LNCaP clone FGC (cell line): ENCODE data around the gene SULT4A1.
"Not testable (repeated sequence)": the region's sequence is repeated elsewhere in the genome, so short reads cannot be mapped to it uniquely, and the experiment has no call there.

Source experiments
- DNase-seq: peaks from one replicate; pipeline ENCODE4 v3.0.0-alpha.2; 2011; ENCODE audit warnings: low read depth
- H3K4me3 ChIP-seq: 2 replicates; pipeline ENCODE4 v1.5.1; 2011; ENCODE audit warnings: mild to moderate bottlenecking, low read depth, low read length, control low read depth
- TF ChIP-seq, protein P1 (sequence below): IDR thresholded peaks from 2 replicates; pipeline ENCODE4 v1.5.1; 2012; ENCODE audit warnings: mild to moderate bottlenecking; ENCODE audit not compliant: control insufficient read depth, insufficient read depth; ENCODE audit errors: extremely low read depth

The SULT4A1 gene

DNA sequence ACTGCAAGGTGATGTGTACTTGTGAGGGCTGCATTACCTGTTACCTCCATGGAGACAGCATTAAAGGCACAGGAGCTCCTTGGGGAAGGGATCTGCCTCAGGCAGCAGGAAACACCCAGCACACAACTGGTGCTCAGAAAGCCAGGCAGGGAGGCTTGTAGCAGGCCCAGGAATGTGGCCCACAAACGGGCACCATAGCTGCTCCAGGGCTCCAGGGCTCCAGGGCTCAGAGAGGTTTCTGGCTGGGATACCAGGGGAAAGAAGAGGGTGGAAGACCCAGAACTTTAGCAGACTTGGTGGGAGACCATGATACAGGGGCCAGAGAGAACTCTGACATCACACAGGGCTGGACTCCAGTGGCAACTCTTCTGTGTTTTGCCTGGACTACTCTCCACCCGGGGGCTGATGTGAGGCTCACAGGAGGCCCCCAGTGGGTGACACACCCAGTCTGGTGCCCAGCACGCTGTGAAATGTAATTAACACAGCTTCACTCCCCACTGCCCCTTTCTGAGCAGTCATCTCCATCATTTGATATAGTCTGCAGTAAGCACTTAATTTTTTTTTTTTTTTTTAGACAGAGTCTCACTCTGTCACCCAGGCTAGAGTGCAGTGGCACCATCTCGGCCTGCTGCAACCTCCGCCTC, 14.7 kb upstream of the SULT4A1 start:
- TF ChIP-seq, protein P1, sequence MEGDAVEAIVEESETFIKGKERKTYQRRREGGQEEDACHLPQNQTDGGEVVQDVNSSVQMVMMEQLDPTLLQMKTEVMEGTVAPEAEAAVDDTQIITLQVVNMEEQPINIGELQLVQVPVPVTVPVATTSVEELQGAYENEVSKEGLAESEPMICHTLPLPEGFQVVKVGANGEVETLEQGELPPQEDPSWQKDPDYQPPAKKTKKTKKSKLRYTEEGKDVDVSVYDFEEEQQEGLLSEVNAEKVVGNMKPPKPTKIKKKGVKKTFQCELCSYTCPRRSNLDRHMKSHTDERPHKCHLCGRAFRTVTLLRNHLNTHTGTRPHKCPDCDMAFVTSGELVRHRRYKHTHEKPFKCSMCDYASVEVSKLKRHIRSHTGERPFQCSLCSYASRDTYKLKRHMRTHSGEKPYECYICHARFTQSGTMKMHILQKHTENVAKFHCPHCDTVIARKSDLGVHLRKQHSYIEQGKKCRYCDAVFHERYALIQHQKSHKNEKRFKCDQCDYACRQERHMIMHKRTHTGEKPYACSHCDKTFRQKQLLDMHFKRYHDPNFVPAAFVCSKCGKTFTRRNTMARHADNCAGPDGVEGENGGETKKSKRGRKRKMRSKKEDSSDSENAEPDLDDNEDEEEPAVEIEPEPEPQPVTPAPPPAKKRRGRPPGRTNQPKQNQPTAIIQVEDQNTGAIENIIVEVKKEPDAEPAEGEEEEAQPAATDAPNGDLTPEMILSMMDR: no peak

DNA sequence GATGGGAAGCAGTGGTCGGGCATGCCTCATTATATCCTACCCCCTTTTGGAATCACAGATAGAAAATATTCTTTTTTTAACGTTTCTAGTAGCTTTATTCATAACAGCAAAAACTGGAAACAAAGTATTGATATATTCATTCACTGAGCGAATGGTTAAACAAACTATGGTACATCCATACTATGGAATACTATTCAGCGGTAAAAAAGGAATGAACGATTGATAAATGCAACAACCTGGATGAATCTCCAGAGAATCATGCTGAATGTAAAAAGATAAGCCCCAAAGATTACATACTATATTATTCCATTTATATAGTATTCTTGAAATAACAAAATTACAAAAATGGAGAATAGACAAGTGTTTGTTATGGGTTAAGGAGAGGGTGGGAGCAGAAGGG, 7.5 kb upstream of the SULT4A1 start:
- TF ChIP-seq, protein P1: no peak
- no peak for DNase-seq
- no peak overlapping the region for H3K4me3 ChIP-seq

More for the DNA sequence above, 14.7 kb upstream of the SULT4A1 start:
- DNase-seq: no peak
- H3K4me3 ChIP-seq: no peak overlapping the region

DNA sequence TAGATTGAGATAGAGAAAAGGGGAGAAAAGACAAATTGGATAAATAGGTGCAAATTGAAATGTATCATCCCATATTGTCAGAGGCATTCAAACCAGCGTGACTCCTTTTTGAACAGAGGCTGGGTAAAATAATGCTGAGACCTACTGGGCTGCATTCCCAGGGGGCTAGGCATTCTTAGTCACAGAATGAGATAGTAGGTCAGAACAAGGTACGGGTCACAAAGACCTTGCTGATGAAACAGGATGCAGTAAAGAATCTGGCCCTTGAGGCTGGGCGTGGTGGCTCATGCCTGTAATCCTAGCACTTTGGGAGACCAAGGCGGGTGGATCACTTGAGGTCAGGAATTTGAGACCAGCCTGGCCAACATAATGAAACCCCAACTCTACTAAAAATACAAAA, 6.7 kb upstream of the SULT4A1 start:
- H3K4me3 ChIP-seq, DNase-seq: not testable (repeated sequence)

DNA sequence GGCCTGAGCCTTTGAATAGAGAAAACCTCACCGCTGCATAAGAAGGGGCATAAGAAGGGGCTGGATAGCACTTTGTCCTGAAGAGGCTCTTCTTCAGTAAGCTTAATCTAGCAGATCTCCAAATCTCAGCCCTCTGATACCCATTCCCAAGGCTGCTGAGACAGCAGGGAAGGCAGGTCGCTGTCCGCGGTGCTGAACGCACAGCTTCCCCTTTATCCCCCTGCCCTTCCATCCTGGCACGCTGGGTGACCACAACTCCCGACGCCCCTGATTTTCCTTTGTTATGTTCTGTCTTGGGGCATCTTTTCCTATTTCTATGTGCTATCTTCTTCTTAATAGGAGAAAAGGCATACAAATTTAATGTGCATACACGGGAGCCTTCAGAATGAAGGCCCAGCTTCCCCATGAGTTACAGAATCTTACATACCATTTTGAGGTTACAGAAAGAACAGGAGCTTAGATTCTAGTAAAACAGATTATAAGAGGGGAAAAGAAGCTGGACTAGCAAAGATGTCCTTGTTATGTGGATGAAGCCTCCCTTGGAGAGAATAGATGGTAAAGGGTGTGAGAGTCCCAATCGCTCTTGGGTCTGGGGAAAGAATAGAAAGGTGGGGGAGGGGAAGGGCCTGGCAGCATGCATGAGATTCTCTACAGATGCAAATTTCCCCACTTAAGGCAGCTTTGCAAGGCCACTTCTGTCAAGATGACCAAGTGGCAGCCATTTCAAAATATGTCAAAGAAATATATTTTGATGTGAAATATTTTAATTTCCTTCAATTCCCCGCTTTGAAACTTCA, 5.7 kb upstream of the SULT4A1 start:
- no peak for DNase-seq
- TF ChIP-seq, protein P1: no peak

DNA sequence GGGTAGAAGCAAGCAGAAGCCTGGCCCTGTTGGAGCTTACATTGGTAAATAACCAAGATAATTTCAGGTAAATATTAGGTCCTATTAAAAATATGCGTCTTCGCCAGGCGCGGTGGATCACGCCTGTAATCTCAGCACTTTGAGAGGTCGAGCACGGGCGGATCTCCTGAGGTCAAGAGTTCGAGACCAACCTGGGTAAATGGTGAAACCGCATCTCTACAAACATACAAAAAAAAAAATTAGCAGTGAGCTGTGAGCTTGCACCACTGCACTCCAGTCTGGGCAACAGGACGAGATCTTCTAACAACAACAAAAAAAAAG, 529 bp upstream of the SULT4A1 start:
- TF ChIP-seq, protein P1: no peak
- no peak for DNase-seq
- H3K4me3 ChIP-seq: no peak overlapping the region

More for the DNA sequence above, 5.7 kb upstream of the SULT4A1 start:
- no peak overlapping the region for H3K4me3 ChIP-seq

DNA sequence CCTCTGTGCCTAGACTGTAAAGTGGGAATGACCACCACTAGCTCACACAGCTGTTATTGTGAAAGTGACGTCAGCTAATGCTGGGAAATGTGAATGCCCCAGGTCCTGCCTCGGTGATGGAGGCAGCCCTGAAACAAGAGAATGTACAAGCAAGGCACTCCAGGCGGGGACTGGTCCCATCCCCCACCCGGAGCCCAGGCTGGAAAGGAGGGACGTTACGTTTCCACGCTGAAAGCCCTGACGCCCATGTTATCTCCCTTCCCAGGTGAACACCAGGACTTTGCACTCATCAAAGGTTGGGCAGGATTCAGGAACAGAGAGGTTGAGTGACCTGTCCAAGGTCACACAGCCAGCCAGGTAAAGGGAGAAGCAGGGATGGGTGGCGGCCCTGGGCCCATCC, 784 bp downstream of the SULT4A1 start:
- no peak for DNase-seq
- no peak overlapping the region for H3K4me3 ChIP-seq
- TF ChIP-seq, protein P1: no peak

DNA sequence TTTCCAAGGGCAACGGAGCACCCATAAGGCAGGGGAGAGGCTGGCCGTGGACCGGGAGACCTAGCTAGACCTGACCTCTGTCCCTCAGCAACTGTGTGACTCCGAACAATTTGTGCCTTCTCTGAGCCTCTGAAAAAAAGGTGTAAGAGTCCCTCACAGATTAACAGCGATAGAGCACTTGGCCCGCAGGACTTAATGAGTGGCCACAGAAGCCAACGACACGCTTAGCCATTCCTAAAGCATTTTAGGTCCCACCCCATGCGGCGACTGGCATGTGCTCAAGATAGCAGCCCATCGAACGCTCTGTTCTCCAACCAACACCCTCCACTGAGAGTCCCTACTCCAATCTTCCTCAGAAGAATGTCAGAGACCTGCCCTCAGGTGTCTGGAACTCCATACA, 1.5 kb downstream of the SULT4A1 start:
- no peak for DNase-seq
- no peak overlapping the region for H3K4me3 ChIP-seq
- TF ChIP-seq, protein P1: no peak
